HepG2 (cell line): ENCODE data around the gene ZBTB46. TPM values are rescaled to one million over a fixed set of nuclear protein-coding genes. Genes with fewer than 3 reads are reported as not detected.

Source experiments
- AGO1 ChIP-seq: fragments of 200-400 bp; formaldehyde crosslinking; IDR thresholded peaks from 2 replicates; pipeline ENCODE4 v1.6.1; 2017; ENCODE audit warnings: mild to moderate bottlenecking, low read depth, low read length, moderate library complexity; ENCODE audit not compliant: poor library complexity, severe bottlenecking
- CCDC6 ChIP-seq: sonication (generic); formaldehyde crosslinking; IDR thresholded peaks from 2 replicates; pipeline ENCODE4 v1.8.1; 2022; ENCODE audit warnings: mild to moderate bottlenecking, missing genetic modification reagents, moderate library complexity
- CREB3 ChIP-seq: sonication (generic); formaldehyde crosslinking; IDR thresholded peaks from 2 replicates; pipeline ENCODE4 v1.5.0; 2020; ENCODE audit warnings: missing genetic modification reagents
- DMTF1 ChIP-seq: sonication (generic); formaldehyde crosslinking; IDR thresholded peaks from 2 replicates; pipeline ENCODE4 v1.4.0; 2020; ENCODE audit warnings: mild to moderate bottlenecking, missing genetic modification reagents
- FOXA1 ChIP-seq, 2 experiments: fragments of 450-650 bp in 1 of 2; sonication (generic) in 1 of 2; formaldehyde crosslinking in 1 of 2; IDR thresholded peaks; 2 replicates each; pipeline versions ENCODE4 v1.4.0 to v1.6.1; 2016 to 2020; ENCODE audit warnings: missing genetic modification reagents in 1 of 2
- GPN1 ChIP-seq: sonication (generic); formaldehyde crosslinking; IDR thresholded peaks from 2 replicates; pipeline ENCODE4 v1.5.1; 2020; ENCODE audit warnings: missing genetic modification reagents, borderline replicate concordance
- HDAC1 ChIP-seq: sonication (generic); formaldehyde crosslinking; IDR thresholded peaks from 2 replicates; pipeline ENCODE4 v1.5.1; 2020; ENCODE audit warnings: mild to moderate bottlenecking, missing genetic modification reagents
- HNRNPK ChIP-seq: fragments of 200-400 bp; formaldehyde crosslinking; IDR thresholded peaks from 2 replicates; pipeline ENCODE4 v1.6.1; 2018; ENCODE audit warnings: low read length, low read depth, moderate library complexity, mild to moderate bottlenecking; ENCODE audit not compliant: poor library complexity, severe bottlenecking
- MAFF ChIP-seq: IDR thresholded peaks from 2 replicates; pipeline ENCODE4 v1.6.1; 2011; ENCODE audit warnings: low read depth, low read length, improper control_type of control experiment
- PRPF4 ChIP-seq: fragments of 200-400 bp; formaldehyde crosslinking; IDR thresholded peaks from 2 replicates; pipeline ENCODE4 v1.6.1; 2016; ENCODE audit warnings: low read length, low read depth; ENCODE audit not compliant: poor library complexity, severe bottlenecking
- SP1 ChIP-seq, 2 experiments: fragments of 450-650 bp in 1 of 2; sonication (generic) in 1 of 2; formaldehyde crosslinking in 1 of 2; IDR thresholded peaks; 2 replicates each; pipeline versions ENCODE4 v1.4.0 to v1.6.1; 2016 to 2020; ENCODE audit warnings: missing genetic modification reagents in 1 of 2
- TAF15 ChIP-seq: fragments of 200-400 bp; formaldehyde crosslinking; IDR thresholded peaks from one replicate; pipeline ENCODE4 v1.6.1; 2018; ENCODE audit warnings: mild to moderate bottlenecking, low read depth, low read length; ENCODE audit not compliant: poor library complexity, severe bottlenecking
- TCF7L2 ChIP-seq: IDR thresholded peaks from 2 replicates; pipeline ENCODE4 v1.6.1; 2011; ENCODE audit warnings: mild to moderate bottlenecking, low read depth, low read length, moderate library complexity
- ZBTB10 ChIP-seq: sonication (generic); formaldehyde crosslinking; IDR thresholded peaks from 2 replicates; pipeline ENCODE4 v1.4.0; 2020; ENCODE audit warnings: missing genetic modification reagents, borderline replicate concordance
- ZFP36L1 ChIP-seq: sonication (generic); formaldehyde crosslinking; IDR thresholded peaks from 2 replicates; pipeline ENCODE4 v1.8.0; 2022; ENCODE audit warnings: mild to moderate bottlenecking, missing genetic modification reagents, moderate library complexity
- ZNF260 ChIP-seq: sonication (generic); formaldehyde crosslinking; IDR thresholded peaks from 2 replicates; pipeline ENCODE4 v1.4.0; 2020; ENCODE audit warnings: missing genetic modification reagents, low read depth, mild to moderate bottlenecking, borderline replicate concordance
- ZNF460 ChIP-seq: sonication (generic); formaldehyde crosslinking; IDR thresholded peaks from 2 replicates; pipeline ENCODE4 v1.5.1; 2020; ENCODE audit warnings: missing genetic modification reagents, mild to moderate bottlenecking, borderline replicate concordance
- ZNF569 ChIP-seq: sonication (generic); formaldehyde crosslinking; IDR thresholded peaks from 2 replicates; pipeline ENCODE4 v1.5.0; 2020; ENCODE audit warnings: mild to moderate bottlenecking, missing genetic modification reagents, moderate library complexity, borderline replicate concordance
- polyA plus RNA-seq, 8 experiments: library from polyadenylated mRNA; depleted of rRNA in 3 of 8; stranded (reverse) in 7 of 8; unstranded in 1 of 8; fragments of >200 nt; fragmentation: Illumina TruSeq in 4 of 8; extraction: Trizol in 4 of 8; gene quantifications; 2 replicates each; pipeline versions ENCODE4 v1.2.1 to v1.2.3, GENCODE V29; 2011 to 2016; ENCODE audit warnings: low read depth in 4 of 8, missing spikeins in 1 of 8, mixed read lengths in 1 of 8; ENCODE audit not compliant: insufficient read depth in 1 of 8
- total RNA-seq, 5 experiments: library from RNA; depleted of rRNA; stranded (reverse); fragments of >200 nt; fragmentation: Illumina TruSeq; extraction: Trizol; gene quantifications; 2 replicates each; pipeline ENCODE4 v1.2.3, GENCODE V29; 2016; ENCODE audit warnings: low read depth in 1 of 5
- TF ChIP-seq, protein P1 (sequence below): IDR thresholded peaks from 2 replicates; pipeline ENCODE4 v1.6.1; 2016; ENCODE audit warnings: mild to moderate bottlenecking, missing biosample characterization, missing genetic modification reagents

The ZBTB46 gene
- total and polyA plus RNA-seq, 2 of the 13 experiments (the other 11 are each of a cell fraction or from before 2014, with no cell fraction given), result 1.6 to 13.5 TPM

GRCh38 chr20:63739130-63740069, 91.7 kb downstream of the ZBTB46 start, which contains the start of gene SLC2A4RG (continued):
- TF ChIP-seq, protein P1, sequence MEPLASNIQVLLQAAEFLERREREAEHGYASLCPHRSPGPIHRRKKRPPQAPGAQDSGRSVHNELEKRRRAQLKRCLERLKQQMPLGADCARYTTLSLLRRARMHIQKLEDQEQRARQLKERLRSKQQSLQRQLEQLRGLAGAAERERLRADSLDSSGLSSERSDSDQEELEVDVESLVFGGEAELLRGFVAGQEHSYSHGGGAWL (CRISPR knock-in tag), result peak; percentile 78; the same call in 1 of the 2 replicates
- no peak for TF ChIP-seq FOXA1 (IDR thresholded peaks at IDR 0.05)
- TF ChIP-seq FOXA1 (CRISPR knock-in tag; IDR thresholded peaks at IDR 0.05), result peak; percentile 42; the same call in 1 of the 2 replicates
- TF ChIP-seq ZBTB10 (CRISPR knock-in tag), result peak; percentile 36; the same call in 1 of the 2 replicates
- no peak for TF ChIP-seq DMTF1 (CRISPR knock-in tag)
- TF ChIP-seq AGO1, result peak; percentile 93
- TF ChIP-seq ZNF260 (CRISPR knock-in tag), result 0 out of 2 replicates have a peak, but pooled peaks have one; percentile 66
- TF ChIP-seq CREB3 (CRISPR knock-in tag), result peak; percentile 90
- no peak; the same call in 1 of the 2 replicates for TF ChIP-seq MAFF
- no peak for TF ChIP-seq TCF7L2
- no peak for TF ChIP-seq SP1 (IDR thresholded peaks at IDR 0.05)
- TF ChIP-seq SP1 (CRISPR knock-in tag; IDR thresholded peaks at IDR 0.05), result peak; percentile 68
- TF ChIP-seq TAF15, result no peak
- TF ChIP-seq ZNF569 (CRISPR knock-in tag), result peak; percentile 91; the same call in 1 of the 2 replicates
- no peak for TF ChIP-seq PRPF4
- TF ChIP-seq ZFP36L1 (CRISPR knock-in tag), result peak; percentile 89
- peak; percentile 50; the same call in 1 of the 2 replicates for TF ChIP-seq ZNF460
- peak; percentile 96 for TF ChIP-seq HDAC1 (CRISPR knock-in tag)
- peak; percentile 89 for TF ChIP-seq HNRNPK
- 0 out of 2 replicates have a peak, but pooled peaks have one; percentile 69 for TF ChIP-seq CCDC6
- TF ChIP-seq GPN1 (CRISPR knock-in tag), result no peak
